Vagina (tissue), 2 donors: Measurements from ENCODE around the gene PRR29. TPM values are rescaled to one million over a fixed set of nuclear protein-coding genes. Genes with fewer than 3 reads are reported as not detected.

Experiments
- DNase-seq, 2 donors: peaks; one replicate each; pipeline ENCODE4 v3.0.0-alpha.2; 2017; ENCODE audit errors: extremely low spot score in 2 of 2
- H3K27ac ChIP-seq: fragments of 200-600 bp; sonication (generic); one replicate; pipeline ENCODE4 v1.5.1; 2019
- H3K27me3 ChIP-seq: fragments of 200-600 bp; sonication (generic); one replicate; pipeline ENCODE4 v1.5.1; 2019
- H3K36me3 ChIP-seq, 2 donors: fragments of 200-600 bp; sonication (generic); one replicate each; pipeline ENCODE4 v1.5.1; 2017 to 2019
- H3K4me1 ChIP-seq: fragments of 200-600 bp; sonication (generic); one replicate; pipeline ENCODE4 v1.5.1; 2019
- H3K4me3 ChIP-seq, 2 donors: fragments of 200-600 bp; sonication (generic); 1 replicate in 1 of 2; 2 replicates in 1 of 2; pipeline ENCODE4 v1.5.1; 2016 to 2019
- H3K9me3 ChIP-seq: fragments of 200-600 bp; sonication (generic); one replicate; pipeline ENCODE4 v1.5.1; 2019
- POLR2A ChIP-seq, 2 donors: fragments of 450-650 bp; IDR thresholded peaks; one replicate each; pipeline ENCODE4 v1.6.1; 2017; ENCODE audit warnings: antibody characterized with exemption in 2 of 2, mild to moderate bottlenecking in 2 of 2, moderate library complexity in 2 of 2
- POLR2AphosphoS5 ChIP-seq, 2 donors: sonication (generic); formaldehyde crosslinking; IDR thresholded peaks; one replicate each; pipeline ENCODE4 v1.9.0; 2017; ENCODE audit warnings: antibody characterized with exemption in 2 of 2, mild to moderate bottlenecking in 2 of 2, low read depth in 1 of 2; ENCODE audit not compliant: insufficient read depth in 1 of 2
- intact Hi-C: fragments of 100-400 bp; cut with DNase I; formaldehyde crosslinking; loops from one replicate; pipeline ENCODE4 v1.15.1; 2023
- total RNA-seq: library from RNA; depleted of rRNA; stranded (reverse); fragments of >200 nt; gene quantifications from one replicate; pipeline ENCODE4 v1.2.3, GENCODE V29; 2016
- TF ChIP-seq, protein P1 (sequence below), 3 experiments: fragments of 450-650 bp in 2 of 3; fragments of 200-600 bp in 1 of 3; sonication (generic) in 1 of 3; IDR thresholded peaks; one replicate each; pipeline ENCODE4 v1.5.1; 2017 to 2019; ENCODE audit warnings: antibody characterized with exemption in 3 of 3, mild to moderate bottlenecking in 2 of 3, moderate library complexity in 2 of 3

The PRR29 gene
- total RNA-seq, 1 donor from 2014 or later: not detected

DNA sequence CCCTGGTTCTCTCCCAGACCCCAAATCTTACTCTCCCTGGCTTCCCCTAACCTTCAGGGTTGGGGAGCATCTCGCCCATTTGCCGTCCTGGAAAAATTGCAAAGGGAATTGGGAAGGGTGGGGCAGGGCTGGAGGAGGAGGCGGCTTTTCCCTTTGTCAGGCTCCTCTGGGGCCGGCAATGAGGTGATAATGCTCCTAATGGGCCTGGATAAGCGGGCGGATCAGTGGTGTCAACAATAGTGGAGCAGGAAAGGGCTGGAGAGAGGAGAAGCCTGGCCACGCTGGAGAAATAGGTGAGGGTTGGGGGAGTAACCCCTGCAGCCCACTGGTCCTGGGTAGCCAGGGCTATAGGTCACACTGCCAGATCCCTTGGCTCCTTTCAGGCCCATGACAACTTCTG is 37.7 kb upstream of the PRR29 start:
- DNase-seq: no peak
- no peaks in the 10 kb centered on the region for H3K9me3 ChIP-seq
- H3K4me1 ChIP-seq: peaks cover 14% of the 10 kb centered on the region
- no peak overlapping the region for H3K4me3 ChIP-seq
- TF ChIP-seq POLR2AphosphoS5 (IDR thresholded peaks at IDR 0.05; ENCODE audit: insufficient read depth in 1 of 2, low read depth in 1 of 2): no peak
- TF ChIP-seq POLR2A (IDR thresholded peaks at IDR 0.05): no peak
- TF ChIP-seq, protein P1, sequence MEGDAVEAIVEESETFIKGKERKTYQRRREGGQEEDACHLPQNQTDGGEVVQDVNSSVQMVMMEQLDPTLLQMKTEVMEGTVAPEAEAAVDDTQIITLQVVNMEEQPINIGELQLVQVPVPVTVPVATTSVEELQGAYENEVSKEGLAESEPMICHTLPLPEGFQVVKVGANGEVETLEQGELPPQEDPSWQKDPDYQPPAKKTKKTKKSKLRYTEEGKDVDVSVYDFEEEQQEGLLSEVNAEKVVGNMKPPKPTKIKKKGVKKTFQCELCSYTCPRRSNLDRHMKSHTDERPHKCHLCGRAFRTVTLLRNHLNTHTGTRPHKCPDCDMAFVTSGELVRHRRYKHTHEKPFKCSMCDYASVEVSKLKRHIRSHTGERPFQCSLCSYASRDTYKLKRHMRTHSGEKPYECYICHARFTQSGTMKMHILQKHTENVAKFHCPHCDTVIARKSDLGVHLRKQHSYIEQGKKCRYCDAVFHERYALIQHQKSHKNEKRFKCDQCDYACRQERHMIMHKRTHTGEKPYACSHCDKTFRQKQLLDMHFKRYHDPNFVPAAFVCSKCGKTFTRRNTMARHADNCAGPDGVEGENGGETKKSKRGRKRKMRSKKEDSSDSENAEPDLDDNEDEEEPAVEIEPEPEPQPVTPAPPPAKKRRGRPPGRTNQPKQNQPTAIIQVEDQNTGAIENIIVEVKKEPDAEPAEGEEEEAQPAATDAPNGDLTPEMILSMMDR (IDR thresholded peaks at IDR 0.05): no peak
- intact Hi-C loops: no loop called here
- no peaks in the 10 kb centered on the region for H3K27me3 ChIP-seq
- H3K36me3 ChIP-seq: no peaks in the 10 kb centered on the region
- H3K27ac ChIP-seq: no peak overlapping the region

DNA sequence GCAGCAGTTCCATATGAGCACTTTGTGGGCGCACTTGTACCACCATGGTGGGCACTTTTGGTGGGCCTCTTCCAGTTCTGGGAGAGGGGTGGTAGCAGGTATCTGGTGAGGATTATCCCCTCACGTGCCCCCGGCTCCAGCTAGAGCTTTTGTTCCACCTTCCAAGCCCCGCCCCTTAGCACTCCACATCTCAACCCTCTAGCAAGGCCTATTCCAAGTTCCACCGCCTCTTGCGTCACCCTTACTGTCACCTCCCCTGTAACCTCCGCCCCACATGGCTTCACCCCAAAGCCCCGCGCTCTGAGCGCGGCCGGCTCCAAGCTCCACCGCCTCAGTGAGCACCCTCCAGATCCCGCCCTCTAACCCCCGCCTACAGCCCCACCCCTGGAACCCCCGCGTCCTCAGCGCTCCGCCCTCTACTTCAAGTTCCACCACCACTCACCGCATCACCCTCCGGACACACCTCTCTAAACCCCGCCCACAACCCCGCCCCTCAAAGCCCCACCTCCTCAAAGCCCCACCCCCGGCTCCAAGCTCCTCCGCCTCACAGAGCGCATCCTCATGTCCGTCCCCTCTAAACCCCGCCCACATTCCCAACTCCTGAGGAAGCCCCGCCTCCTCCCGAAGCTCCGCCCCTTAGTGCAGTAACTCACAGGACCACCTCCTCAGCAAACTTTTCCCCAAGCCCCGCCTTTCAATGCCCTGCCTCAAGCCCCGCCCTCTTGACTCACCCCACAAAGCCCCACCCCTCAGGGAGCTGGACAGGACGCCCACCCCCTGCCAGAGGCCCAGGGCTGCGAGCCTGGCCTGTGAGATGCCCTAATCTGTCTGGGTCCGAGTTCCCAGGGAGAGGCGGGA is 36.6 kb upstream of the PRR29 start:
- H3K9me3 ChIP-seq: no peaks in the 10 kb centered on the region
- no peak for TF ChIP-seq POLR2AphosphoS5 (IDR thresholded peaks at IDR 0.05; ENCODE audit: insufficient read depth in 1 of 2, low read depth in 1 of 2)
- no peak for DNase-seq
- H3K4me1 ChIP-seq: peaks cover 14% of the 10 kb centered on the region
- no peaks in the 10 kb centered on the region for H3K36me3 ChIP-seq
- intact Hi-C loops: no loop called here
- H3K4me3 ChIP-seq: peak overlapping the region; percentile 9 to 27
- H3K27ac ChIP-seq: no peak overlapping the region
- H3K27me3 ChIP-seq: no peaks in the 10 kb centered on the region

DNA sequence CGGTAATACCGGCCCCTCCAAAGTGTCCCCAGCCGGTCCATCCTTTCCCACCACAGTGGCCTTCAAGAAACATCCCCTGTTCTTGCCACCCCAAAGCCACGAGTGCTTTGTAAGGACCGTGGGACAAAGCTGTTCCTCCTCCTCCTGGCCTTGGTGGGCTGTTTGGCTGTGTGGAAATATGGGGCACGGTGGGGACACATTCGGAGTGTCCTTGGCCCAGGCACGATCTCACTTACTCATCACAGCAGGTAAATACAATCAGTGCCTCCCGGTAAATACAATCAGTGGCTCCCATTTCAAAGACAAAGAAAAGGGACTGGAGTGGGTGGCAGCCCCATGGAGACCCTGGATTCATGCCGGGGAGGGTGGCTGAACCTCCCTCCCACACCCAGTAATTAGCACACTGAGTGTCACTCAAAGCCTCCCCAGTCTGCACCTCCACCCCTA is 35.8 kb upstream of the PRR29 start:
- no peaks in the 10 kb centered on the region for H3K36me3 ChIP-seq
- intact Hi-C loops: no loop called here

DNA sequence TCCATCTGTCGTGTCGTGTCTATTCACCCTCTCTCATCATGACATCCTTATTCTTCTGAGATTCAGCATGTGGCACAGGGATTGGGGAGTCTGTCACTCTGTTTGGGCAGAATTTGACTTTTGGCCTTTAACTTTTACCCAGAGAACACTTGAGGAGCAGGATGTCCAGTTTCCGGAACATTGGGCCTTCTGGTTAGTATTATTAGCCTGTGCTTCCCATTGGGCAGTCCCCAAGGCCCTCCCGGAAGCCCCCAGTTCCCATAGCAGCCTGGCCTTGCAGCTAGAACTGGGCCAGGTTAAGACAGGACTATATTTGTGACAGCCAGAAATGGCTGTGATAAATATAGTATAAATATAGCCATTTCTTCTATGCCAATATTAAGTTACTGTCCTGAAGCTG is 35.0 kb upstream of the PRR29 start:
- H3K27ac ChIP-seq: peak overlapping the region; percentile 38
- no peak for DNase-seq
- intact Hi-C loops: no loop called here

More for the DNA sequence above, 35.8 kb upstream of the PRR29 start:
- H3K4me1 ChIP-seq: peaks cover 14% of the 10 kb centered on the region
- no peak for DNase-seq
- peak overlapping the region; percentile 5 for H3K27ac ChIP-seq
- TF ChIP-seq POLR2A (IDR thresholded peaks at IDR 0.05) (no peak), POLR2AphosphoS5 (IDR thresholded peaks at IDR 0.05; ENCODE audit: insufficient read depth in 1 of 2, low read depth in 1 of 2) (no peak)
- TF ChIP-seq, protein P1 (IDR thresholded peaks at IDR 0.05): no peak
- H3K9me3 ChIP-seq: no peaks in the 10 kb centered on the region
- no peak overlapping the region for H3K4me3 ChIP-seq
- H3K27me3 ChIP-seq: no peaks in the 10 kb centered on the region

DNA sequence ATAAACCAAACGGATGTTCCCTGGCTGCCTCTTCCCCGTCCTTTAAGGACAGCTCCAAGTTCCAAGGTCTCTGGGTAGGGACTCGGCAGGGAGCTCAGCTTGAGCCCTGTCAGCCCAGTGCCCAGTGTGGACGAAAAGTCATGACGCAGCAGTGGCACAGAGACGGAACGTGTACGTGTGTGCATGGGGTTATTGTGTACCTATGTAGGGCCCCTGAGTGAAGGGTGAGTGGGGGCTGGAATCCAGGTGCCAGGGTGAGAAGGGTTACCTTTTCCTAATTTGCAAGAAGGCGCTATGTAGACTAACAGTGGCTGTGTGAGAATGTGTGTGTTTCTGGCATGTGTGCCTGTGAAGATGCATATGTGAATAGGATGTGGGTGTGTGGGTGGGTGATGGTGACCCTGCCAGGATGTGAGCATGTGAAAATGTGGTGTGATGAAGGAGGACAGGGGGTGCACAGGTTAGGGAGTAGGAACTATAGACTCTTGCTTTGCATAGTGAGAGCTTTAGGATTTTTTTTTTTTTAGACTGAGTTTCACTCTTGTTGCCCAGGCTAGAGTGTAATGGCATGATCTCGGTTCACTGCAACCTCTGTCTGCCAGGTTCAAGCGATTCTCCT is 31.4 kb upstream of the PRR29 start:
- intact Hi-C loops: no loop called here
- H3K4me3 ChIP-seq: no peak overlapping the region

More for the DNA sequence above, 35.0 kb upstream of the PRR29 start:
- H3K9me3 ChIP-seq: no peaks in the 10 kb centered on the region
- H3K4me1 ChIP-seq: peaks cover 14% of the 10 kb centered on the region
- H3K4me3 ChIP-seq: no peak overlapping the region
- no peaks in the 10 kb centered on the region for H3K36me3 ChIP-seq
- H3K27me3 ChIP-seq: no peaks in the 10 kb centered on the region
- TF ChIP-seq POLR2AphosphoS5 (IDR thresholded peaks at IDR 0.05; ENCODE audit: insufficient read depth in 1 of 2, low read depth in 1 of 2) (no peak), POLR2A (IDR thresholded peaks at IDR 0.05) (no peak)
- TF ChIP-seq, protein P1 (IDR thresholded peaks at IDR 0.05): no peak

More for the DNA sequence above, 31.4 kb upstream of the PRR29 start:
- no peak for TF ChIP-seq POLR2AphosphoS5 (IDR thresholded peaks at IDR 0.05; ENCODE audit: insufficient read depth in 1 of 2, low read depth in 1 of 2)
- TF ChIP-seq, protein P1 (IDR thresholded peaks at IDR 0.05): no peak
- no peak for TF ChIP-seq POLR2A (IDR thresholded peaks at IDR 0.05)
- no peak overlapping the region for H3K27ac ChIP-seq
- H3K9me3 ChIP-seq: no peaks in the 10 kb centered on the region
- DNase-seq: no peak
- no peaks in the 10 kb centered on the region for H3K36me3 ChIP-seq
- H3K4me1 ChIP-seq: peaks cover 6% of the 10 kb centered on the region
- H3K27me3 ChIP-seq: no peaks in the 10 kb centered on the region
